ENCODE results near the gene CYP27B1. TPM values are rescaled to one million over a fixed set of nuclear protein-coding genes. Genes with fewer than 3 reads are reported as not detected.
A peak's percentile ranks its signal among the peaks of the same experiment; 100 is the strongest.

The CYP27B1 gene
- total and polyA plus RNA-seq, 2 experiments from 2014 or later, result 1.1 to 2.7 TPM

GRCh38 chr12:57732270-57732669, 34.6 kb downstream of the CYP27B1 start:
- Mint-ChIP-seq H3K36me3 (ENCODE audit: low read depth) (no peaks in the 10 kb centered on the region; the same call in 2 of the 3 replicates), H3K27ac (no peak overlapping the region), H3K27me3 (ENCODE audit: insufficient read depth, low read depth, poor library complexity) (peaks cover 99% of the 10 kb centered on the region), H3K4me1 (peaks cover 28% of the 10 kb centered on the region), H3K4me3 (no peak overlapping the region), H3K9me3 (peaks cover 2% of the 10 kb centered on the region)
- Histone ChIP-seq H3K4me3 (no peak overlapping the region), H4K20me1 (replicated peaks; ENCODE audit: insufficient read depth) (no peaks in the 10 kb centered on the region; the same call in 1 of the 2 replicates), H3K4me2 (no peak overlapping the region), H3K9me2 (ENCODE audit: insufficient read depth) (no peaks in the 10 kb centered on the region), H3K79me2 (replicated peaks; ENCODE audit: insufficient read depth) (no peaks in the 10 kb centered on the region), H3K27ac (ENCODE audit: low read depth) (no peak overlapping the region), H3F3A (replicated peaks; ENCODE audit: low read depth) (peaks cover 10% of the 10 kb centered on the region), H3K36me3 (ENCODE audit: insufficient read depth) (no peaks in the 10 kb centered on the region), H3K27me3 (ENCODE audit: insufficient read depth) (peaks cover 100% of the 10 kb centered on the region), H3K4me1 (ENCODE audit: insufficient read depth) (peaks cover 15% of the 10 kb centered on the region), H2AFZ (no peak overlapping the region)
- DNase-seq (ENCODE audit: low spot score), result no peak
- TF ChIP-seq ZNF114 (CRISPR knock-in tag; IDR thresholded peaks at IDR 0.05) (no peak), EZH2 (IDR thresholded peaks at IDR 0.05; ENCODE audit: low read depth, unreplicated experiment) (no peak), CREB1 (CRISPR knock-in tag; IDR thresholded peaks at IDR 0.05; ENCODE audit: low read depth) (no peak), EZH2phosphoT487 (IDR thresholded peaks at IDR 0.05; ENCODE audit: unreplicated experiment) (no peak), CTCF (conservative IDR thresholded peaks at IDR 0.05; ENCODE audit: low read depth in 2 of 2) (peak in 1 of 2 experiments; percentile 15; a peak in 1 of 4 replicates), ZNF331 (CRISPR knock-in tag; IDR thresholded peaks at IDR 0.05; ENCODE audit: low read depth) (no peak)
- no peak for ATAC-seq

GRCh38 chr12:57731411-57732080, 35.3 kb downstream of the CYP27B1 start:
- Histone ChIP-seq H3K4me1 (ENCODE audit: insufficient read depth) (peaks cover 9% of the 10 kb centered on the region), H3K27me3 (ENCODE audit: insufficient read depth) (peaks cover 100% of the 10 kb centered on the region), H3F3A (replicated peaks; ENCODE audit: low read depth) (peaks cover 6% of the 10 kb centered on the region), H3K4me3 (no peak overlapping the region), H4K20me1 (replicated peaks; ENCODE audit: insufficient read depth) (no peaks in the 10 kb centered on the region; the same call in 1 of the 2 replicates), H3K4me2 (no peak overlapping the region), H3K27ac (ENCODE audit: low read depth) (no peak overlapping the region), H3K9me2 (ENCODE audit: insufficient read depth) (no peaks in the 10 kb centered on the region), H3K36me3 (ENCODE audit: insufficient read depth) (no peaks in the 10 kb centered on the region), H3K79me2 (replicated peaks; ENCODE audit: insufficient read depth) (no peaks in the 10 kb centered on the region), H2AFZ (no peak overlapping the region)
- ATAC-seq (no peak), DNase-seq (ENCODE audit: low spot score) (no peak)
- H3K27me3 Mint-ChIP-seq (ENCODE audit: insufficient read depth, low read depth, poor library complexity), result peaks cover 99% of the 10 kb centered on the region
- peaks cover 22% of the 10 kb centered on the region for H3K4me1 Mint-ChIP-seq
- H3K36me3 Mint-ChIP-seq (ENCODE audit: low read depth), result no peaks in the 10 kb centered on the region; the same call in 2 of the 3 replicates
- H3K4me3 Mint-ChIP-seq, result no peak overlapping the region
- peaks cover 2% of the 10 kb centered on the region; the same call in 2 of the 3 replicates for H3K9me3 Mint-ChIP-seq
- TF ChIP-seq POLR2AphosphoS5 (IDR thresholded peaks at IDR 0.05; ENCODE audit: low read depth) (no peak), STAT1 (IDR thresholded peaks at IDR 0.05; ENCODE audit: unreplicated experiment) (no peak), JUNB (IDR thresholded peaks at IDR 0.05; ENCODE audit: unreplicated experiment) (no peak), CTCF (conservative IDR thresholded peaks at IDR 0.05; ENCODE audit: low read depth in 2 of 2) (no peak), CREB1 (CRISPR knock-in tag; IDR thresholded peaks at IDR 0.05; ENCODE audit: low read depth) (no peak), EZH2phosphoT487 (IDR thresholded peaks at IDR 0.05; ENCODE audit: unreplicated experiment) (no peak), ZNF462 (CRISPR knock-in tag; IDR thresholded peaks at IDR 0.05) (no peak)
- H3K27ac Mint-ChIP-seq, result no peak overlapping the region
